Activated T-cell treated with anti-CD3 and anti-CD28 coated beads, Interleukin-2, amount 50 U/mL, for 48 hours (primary cell): Measurements from ENCODE around the gene QPCT.

ENCODE experiments used
- DNase-seq, 2 experiments: peaks; one replicate each; pipeline ENCODE4 v3.0.0-alpha.2; 2020

The QPCT gene

DNA sequence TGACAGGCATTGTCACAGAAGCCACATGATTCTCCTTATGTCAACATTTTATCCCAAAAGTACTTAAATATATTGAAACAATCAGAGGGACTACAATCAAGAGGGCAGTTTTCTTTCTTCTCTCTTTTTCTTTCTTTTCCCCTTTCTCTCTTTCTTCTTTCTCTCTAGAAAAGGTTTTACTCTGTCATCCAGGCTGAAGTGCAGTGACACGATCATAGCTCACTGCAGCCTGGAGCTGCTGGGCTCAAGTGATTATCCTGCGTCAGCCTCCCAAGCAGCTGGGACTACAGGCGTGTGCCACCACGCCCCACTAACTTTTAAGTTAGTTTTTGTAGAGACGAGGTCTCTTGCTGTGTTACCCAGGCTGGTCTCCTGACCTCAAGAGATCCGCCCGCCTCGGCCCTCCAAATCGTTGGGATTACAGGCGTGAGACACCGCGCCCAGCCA, 18.8 kb upstream of the QPCT start:
- no peak for DNase-seq

DNA sequence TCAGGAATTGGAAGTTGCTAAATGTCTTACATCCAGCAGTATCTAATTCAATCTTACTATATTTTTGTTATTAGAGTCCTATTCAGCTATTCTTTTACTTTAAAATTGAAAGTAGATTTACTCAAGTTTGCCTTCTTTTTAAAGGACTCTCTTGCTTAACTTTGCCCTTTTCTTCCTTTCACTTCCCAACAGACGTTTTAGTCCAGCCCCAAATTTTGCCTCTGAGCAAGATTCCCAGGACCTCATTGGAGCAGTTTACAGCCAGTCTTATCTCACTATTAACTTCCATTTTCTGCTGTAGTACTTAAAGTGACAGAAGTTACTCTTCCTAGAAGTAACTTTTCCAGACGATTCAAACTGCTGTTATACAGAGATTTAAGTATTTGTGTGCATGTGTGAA, 18.1 kb upstream of the QPCT start:
- no peak for DNase-seq

GRCh38 chr2:37326866-37327634, 17.4 kb upstream of the QPCT start:
- DNase-seq, result no peak

GRCh38 chr2:37330681-37331080, 13.7 kb upstream of the QPCT start:
- DNase-seq, result no peak

- DNase-seq, result no peak
Observed at GRCh38 chr2:37332560-37332959, 11.9 kb upstream of the QPCT start.

GRCh38 chr2:37333256-37333655, 11.2 kb upstream of the QPCT start:
- no peak for DNase-seq

DNA sequence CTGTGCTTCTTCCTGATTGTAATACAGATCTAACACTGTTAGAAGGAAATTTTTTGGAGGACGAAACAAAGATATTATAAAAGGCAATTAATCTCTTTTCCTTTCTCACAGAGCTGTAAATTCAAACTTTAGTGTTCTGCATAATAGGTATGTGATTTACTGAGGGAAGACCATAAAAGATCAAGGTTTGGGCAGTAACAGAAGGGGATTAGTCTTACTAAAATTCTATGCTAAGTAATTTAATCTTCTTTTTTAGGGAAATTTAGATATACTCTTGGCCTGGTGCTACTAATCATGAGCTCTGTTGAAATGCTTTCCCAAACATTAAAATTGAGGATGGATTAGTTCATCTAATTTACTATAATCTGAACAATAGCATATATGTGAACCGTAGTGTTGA, 8.8 kb upstream of the QPCT start:
- no peak for DNase-seq

GRCh38 chr2:37337620-37338280, 6.7 kb upstream of the QPCT start:
- DNase-seq, result no peak

- DNase-seq, result no peak
Observed at GRCh38 chr2:37338933-37339332, 5.5 kb upstream of the QPCT start.

GRCh38 chr2:37340637-37341036, 3.8 kb upstream of the QPCT start:
- no peak for DNase-seq

GRCh38 chr2:37342591-37343220, 1.7 kb upstream of the QPCT start:
- DNase-seq, result no peak

DNA sequence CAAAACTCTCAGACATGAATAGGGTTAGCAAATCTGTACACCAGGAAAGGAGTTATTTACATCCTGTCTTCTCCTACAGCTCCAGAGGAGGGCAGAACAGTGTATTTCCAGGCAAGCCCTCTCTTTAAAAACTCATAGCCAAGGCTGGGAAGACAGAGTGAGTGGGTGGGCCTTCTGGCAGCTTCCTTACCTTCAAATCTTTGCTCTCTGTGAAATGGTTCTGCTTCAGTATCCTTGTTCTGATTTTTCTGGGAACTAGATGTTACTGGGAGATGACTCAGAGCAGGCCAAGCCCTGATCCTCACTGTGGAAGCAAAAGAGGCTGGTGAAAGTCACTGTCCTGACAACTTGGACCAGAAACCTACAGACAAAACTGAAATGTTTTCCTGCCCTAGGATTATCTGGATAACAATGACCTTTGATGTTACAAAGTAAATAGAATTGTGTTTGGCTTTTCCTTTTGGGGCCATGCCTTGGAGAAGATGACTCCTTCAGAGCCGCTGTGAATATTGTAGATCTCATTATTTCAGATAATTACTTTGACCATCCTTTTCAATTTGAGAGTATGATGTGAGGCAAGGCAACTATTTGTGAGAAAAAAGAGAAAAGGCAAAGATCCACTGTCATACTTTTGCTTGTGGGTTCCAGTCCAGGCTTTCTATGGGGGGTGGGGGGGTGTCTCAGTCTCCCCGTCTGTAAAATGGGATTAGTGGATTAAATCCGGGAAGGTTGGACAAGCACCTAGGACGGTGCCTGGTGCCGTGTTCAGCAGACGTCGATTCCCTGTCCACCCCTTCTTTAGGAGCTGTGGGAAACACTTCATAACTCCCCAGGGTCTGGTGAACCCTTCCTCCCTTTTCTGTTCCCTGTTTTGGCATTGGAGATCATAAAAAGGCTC, 644 bp upstream of the QPCT start:
- no peak for DNase-seq

DNA sequence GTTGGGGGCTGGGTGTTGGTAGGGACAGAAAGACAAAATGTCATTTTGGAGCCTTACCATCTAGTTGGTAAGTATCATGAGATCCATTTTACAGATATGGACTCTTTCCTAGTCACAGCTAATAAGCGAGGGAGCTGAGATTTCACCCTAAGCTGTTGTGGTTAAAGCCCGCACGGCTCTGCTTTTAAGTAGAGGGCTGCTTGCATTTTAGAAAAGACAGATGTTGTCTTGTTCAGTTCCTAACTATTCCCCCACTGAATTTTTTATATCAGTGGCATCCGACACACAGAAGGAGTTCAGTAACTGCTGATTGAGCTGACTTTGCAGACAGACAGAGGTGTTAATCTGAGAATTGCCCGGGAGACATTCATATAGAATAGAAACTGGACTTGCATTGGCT, 3.7 kb downstream of the QPCT start:
- no peak for DNase-seq

- no peak for DNase-seq
Observed at GRCh38 chr2:37349231-37349860, 4.9 kb downstream of the QPCT start.

- DNase-seq, result no peak
Observed at GRCh38 chr2:37350034-37350433, 5.6 kb downstream of the QPCT start.

- DNase-seq, result no peak
Observed at GRCh38 chr2:37354531-37354930, 10.1 kb downstream of the QPCT start.

DNA sequence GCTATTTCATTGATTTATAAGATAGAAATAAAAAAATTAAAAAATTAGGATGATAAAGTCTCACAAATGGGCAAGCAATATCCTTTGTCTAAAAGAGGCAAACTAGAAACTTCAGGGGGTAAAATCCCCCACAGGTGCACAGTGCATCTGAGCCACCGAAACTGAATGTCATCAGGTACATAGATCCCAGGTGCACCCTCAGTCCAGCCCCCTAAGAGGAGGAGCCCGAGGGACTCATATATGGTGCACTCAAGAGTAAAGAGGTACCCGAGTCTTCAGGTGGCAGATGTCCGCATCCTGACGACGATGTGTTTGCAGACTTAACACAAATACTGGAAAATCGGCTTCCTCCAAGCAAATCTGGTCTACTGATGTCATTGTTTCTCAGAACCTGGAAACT, 11.3 kb downstream of the QPCT start:
- DNase-seq, result no peak

- no peak for DNase-seq
Observed at GRCh38 chr2:37356299-37356698, 11.9 kb downstream of the QPCT start.

DNA sequence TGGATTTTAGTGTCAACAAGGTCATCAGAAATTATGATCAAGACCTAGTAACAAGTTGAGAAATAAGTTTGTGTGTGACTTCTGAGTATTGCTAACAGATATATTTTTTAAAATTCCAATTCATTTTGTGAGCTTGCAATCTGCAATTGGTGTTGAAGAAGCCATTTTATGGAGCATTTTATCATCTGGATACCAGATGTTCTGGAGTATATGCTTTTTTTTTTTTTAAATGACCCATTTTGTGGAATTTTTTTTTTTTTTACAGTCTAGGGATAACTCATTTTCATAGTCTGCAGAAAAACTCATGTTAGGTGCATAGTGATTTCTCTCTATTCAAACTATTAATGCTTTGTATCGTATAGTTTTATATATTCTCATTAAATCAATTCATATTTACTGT, 12.6 kb downstream of the QPCT start:
- no peak for DNase-seq

GRCh38 chr2:37357530-37357929, 13.1 kb downstream of the QPCT start:
- DNase-seq, result no peak

- DNase-seq, result no peak
Observed at GRCh38 chr2:37358466-37358865, 14.0 kb downstream of the QPCT start.

GRCh38 chr2:37361216-37361815, 16.9 kb downstream of the QPCT start:
- DNase-seq, result no peak
